NCI-H1105 treated with DMSO at 0.1 percent for 48 hours (cell line): ENCODE measurements around the gene TANGO6.
A peak's percentile ranks its signal among the peaks of the same experiment; 100 is the strongest.

Experiments
- DNase-seq: peaks from one replicate; lab custom pipeline; 2025; lab: John Stamatoyannopoulos, UW

The TANGO6 gene

GRCh38 chr16:68866933-68867332 is 23.6 kb downstream of the TANGO6 start:
- no peak for DNase-seq

GRCh38 chr16:68869492-68870088 is 26.3 kb downstream of the TANGO6 start:
- no peak for DNase-seq

- DNase-seq: no peak
These were observed 30.5 kb downstream of the TANGO6 start for GRCh38 chr16:68873635-68874471.

GRCh38 chr16:68875871-68876270 is 32.5 kb downstream of the TANGO6 start:
- DNase-seq: no peak

- no peak for DNase-seq
These were observed 40.4 kb downstream of the TANGO6 start for GRCh38 chr16:68883685-68884084.

GRCh38 chr16:68884401-68884800 is 41.1 kb downstream of the TANGO6 start:
- no peak for DNase-seq

GRCh38 chr16:68884861-68885720 is 41.8 kb downstream of the TANGO6 start:
- peak; percentile 84 for DNase-seq

GRCh38 chr16:68887107-68887506 is 43.8 kb downstream of the TANGO6 start:
- no peak for DNase-seq

GRCh38 chr16:68889508-68890150 is 46.3 kb downstream of the TANGO6 start:
- no peak for DNase-seq

- DNase-seq: no peak
These were observed 48.9 kb downstream of the TANGO6 start for GRCh38 chr16:68892214-68892613.

- no peak for DNase-seq
These were observed 49.6 kb downstream of the TANGO6 start for GRCh38 chr16:68892898-68893297.

- DNase-seq: no peak
These were observed 50.7 kb downstream of the TANGO6 start for GRCh38 chr16:68893710-68894705.

- DNase-seq: no peak
These were observed 51.4 kb downstream of the TANGO6 start for GRCh38 chr16:68894714-68895113.

GRCh38 chr16:68898026-68898425 is 54.7 kb downstream of the TANGO6 start:
- no peak for DNase-seq

GRCh38 chr16:68900009-68900408 is 56.7 kb downstream of the TANGO6 start:
- DNase-seq: no peak

GRCh38 chr16:68902003-68902968 is 59.0 kb downstream of the TANGO6 start:
- peak; percentile 83 for DNase-seq

GRCh38 chr16:68902969-68903345 is 59.6 kb downstream of the TANGO6 start:
- DNase-seq: no peak

GRCh38 chr16:68907297-68907696 is 64.0 kb downstream of the TANGO6 start:
- DNase-seq: no peak

GRCh38 chr16:68907781-68908181 is 64.5 kb downstream of the TANGO6 start:
- no peak for DNase-seq
